Mesendoderm (in vitro differentiated cells): ENCODE data around the gene WHAMM.

ENCODE experiments used
- DNase-seq: peaks from one replicate; pipeline ENCODE4 v3.0.0; 2013
- H2AK5ac ChIP-seq: 2 replicates; pipeline ENCODE4 v1.6.1; 2013; ENCODE audit warnings: low read length, inconsistent platforms
- H2BK120ac ChIP-seq: 2 replicates; pipeline ENCODE4 v1.6.1; 2013; ENCODE audit warnings: low read depth, mild to moderate bottlenecking, low read length, moderate library complexity, mixed read lengths
- H2BK15ac ChIP-seq: replicated peaks from 2 replicates; pipeline ENCODE4 v1.6.1; 2013; ENCODE audit warnings: low read depth, mild to moderate bottlenecking, moderate library complexity
- H2BK5ac ChIP-seq: 2 replicates; pipeline ENCODE4 v1.6.1; 2013; ENCODE audit warnings: low read length, inconsistent platforms
- H3K18ac ChIP-seq: 2 replicates; pipeline ENCODE4 v1.6.1; 2013; ENCODE audit warnings: mild to moderate bottlenecking, low read length, mixed read lengths
- H3K23ac ChIP-seq: one replicate; pipeline ENCODE4 v1.6.1; 2013; ENCODE audit warnings: low read length
- H3K27ac ChIP-seq: 2 replicates; pipeline ENCODE4 v1.5.1; 2013; ENCODE audit warnings: low read depth, mild to moderate bottlenecking, inconsistent platforms, low read length, moderate library complexity
- H3K27me3 ChIP-seq: 2 replicates; pipeline ENCODE4 v1.6.1; 2013; ENCODE audit warnings: low read length, control low read depth, mild to moderate bottlenecking, inconsistent platforms; ENCODE audit not compliant: insufficient read depth, poor library complexity
- H3K36me3 ChIP-seq: 2 replicates; pipeline ENCODE4 v1.6.1; 2013; ENCODE audit warnings: low read length, inconsistent platforms; ENCODE audit not compliant: control insufficient read depth, insufficient read depth
- H3K4ac ChIP-seq: one replicate; pipeline ENCODE4 v1.6.1; 2013; ENCODE audit warnings: low read depth, mild to moderate bottlenecking, low read length, moderate library complexity
- H3K4me1 ChIP-seq: 2 replicates; pipeline ENCODE4 v1.6.1; 2013; ENCODE audit warnings: low read depth, low read length, inconsistent platforms; ENCODE audit not compliant: control insufficient read depth
- H3K4me2 ChIP-seq: 2 replicates; pipeline ENCODE4 v1.6.1; 2013; ENCODE audit warnings: low read length
- H3K4me3 ChIP-seq: 2 replicates; pipeline ENCODE4 v1.5.1; 2013; ENCODE audit warnings: mild to moderate bottlenecking, low read length
- H3K56ac ChIP-seq: one replicate; pipeline ENCODE4 v1.6.1; 2013; ENCODE audit warnings: low read length
- H3K79me1 ChIP-seq: 2 replicates; pipeline ENCODE4 v1.6.1; 2013; ENCODE audit warnings: low read length, inconsistent platforms
- H3K79me2 ChIP-seq: 2 replicates; pipeline ENCODE4 v1.6.1; 2013; ENCODE audit warnings: mild to moderate bottlenecking, low read length; ENCODE audit not compliant: control insufficient read depth, insufficient read depth
- H3K9ac ChIP-seq: 2 replicates; pipeline ENCODE4 v1.6.1; 2013; ENCODE audit warnings: low read length, inconsistent platforms
- H4K5ac ChIP-seq: one replicate; pipeline ENCODE4 v1.6.1; 2013; ENCODE audit warnings: low read length
- H4K8ac ChIP-seq: one replicate; pipeline ENCODE4 v1.6.1; 2013; ENCODE audit warnings: low read depth, mild to moderate bottlenecking, control low read depth, low read length, moderate library complexity
- WGBS: extraction: QIAGEN DNeasy Blood & Tissue Kit; methylation state at CpG from one replicate; pipeline ENCODE4 v1.1.7; 2013; ENCODE audit warnings: low lambda C conversion rate, missing lambda C conversion rate; ENCODE audit not compliant: insufficient coverage; ENCODE audit errors: extremely low coverage; 5-methylcytosine and 5-hydroxymethylcytosine counted together

Gene WHAMM

GRCh38 chr15:82767163-82767829 lies 42.1 kb upstream of the WHAMM start:
- Histone ChIP-seq H3K27me3 (no peaks in the 10 kb centered on the region), H3K9ac (no peak overlapping the region), H2BK120ac (no peak overlapping the region), H3K4me2 (no peak overlapping the region), H3K4me3 (no peak overlapping the region), H4K8ac (no peak overlapping the region), H2AK5ac (no peak overlapping the region), H3K4me1 (no peaks in the 10 kb centered on the region), H3K36me3 (no peaks in the 10 kb centered on the region), H3K4ac (no peak overlapping the region), H3K18ac (no peak overlapping the region), H3K79me1 (no peaks in the 10 kb centered on the region), H3K27ac (no peak overlapping the region), H2BK5ac (no peak overlapping the region), H3K56ac (no peak overlapping the region), H4K5ac (no peak overlapping the region), H3K23ac (no peak overlapping the region), H3K79me2 (no peaks in the 10 kb centered on the region), H2BK15ac (no peak overlapping the region)
- no peak for DNase-seq
- WGBS: no CpG with 5 or more reads among the region's 2 CpGs

- Histone ChIP-seq H2BK15ac (no peak overlapping the region), H3K79me2 (no peaks in the 10 kb centered on the region), H3K9ac (no peak overlapping the region), H3K27ac (no peak overlapping the region), H3K4me2 (no peak overlapping the region), H2AK5ac (no peak overlapping the region), H3K4me1 (no peaks in the 10 kb centered on the region), H3K27me3 (no peaks in the 10 kb centered on the region), H3K18ac (no peak overlapping the region), H3K56ac (no peak overlapping the region), H2BK5ac (no peak overlapping the region), H4K8ac (no peak overlapping the region), H4K5ac (no peak overlapping the region), H2BK120ac (no peak overlapping the region), H3K4me3 (no peak overlapping the region), H3K36me3 (no peaks in the 10 kb centered on the region), H3K79me1 (no peaks in the 10 kb centered on the region), H3K4ac (no peak overlapping the region), H3K23ac (no peak overlapping the region)
- DNase-seq: no peak
- no CpG with 5 or more reads among the region's 4 CpGs for WGBS
Measured at GRCh38 chr15:82768414-82769054, 40.9 kb upstream of the WHAMM start.

GRCh38 chr15:82771789-82772607 lies 37.4 kb upstream of the WHAMM start:
- Histone ChIP-seq H3K23ac (no peak overlapping the region), H3K4me1 (no peaks in the 10 kb centered on the region), H4K8ac (no peak overlapping the region), H2BK120ac (no peak overlapping the region), H3K4ac (no peak overlapping the region), H4K5ac (no peak overlapping the region), H3K27ac (no peak overlapping the region), H2BK15ac (no peak overlapping the region), H3K79me2 (no peaks in the 10 kb centered on the region), H3K27me3 (no peaks in the 10 kb centered on the region), H2BK5ac (no peak overlapping the region), H3K79me1 (no peaks in the 10 kb centered on the region), H2AK5ac (no peak overlapping the region), H3K56ac (no peak overlapping the region), H3K36me3 (no peaks in the 10 kb centered on the region), H3K9ac (no peak overlapping the region), H3K18ac (no peak overlapping the region), H3K4me3 (no peak overlapping the region), H3K4me2 (no peak overlapping the region)
- no peak for DNase-seq
- WGBS: no CpG with 5 or more reads among the region's 12 CpGs

GRCh38 chr15:82774496-82774895 lies 34.9 kb upstream of the WHAMM start:
- H3K4me1 ChIP-seq: no peaks in the 10 kb centered on the region
- H3K4me2 ChIP-seq: no peak overlapping the region
- no peak overlapping the region for H3K56ac ChIP-seq
- no peak overlapping the region for H4K8ac ChIP-seq
- no peak overlapping the region for H2BK5ac ChIP-seq
- no peak overlapping the region for H3K4ac ChIP-seq
- no peak overlapping the region for H2BK120ac ChIP-seq
- H3K18ac ChIP-seq: no peak overlapping the region
- DNase-seq: no peak
- H3K79me2 ChIP-seq: no peaks in the 10 kb centered on the region
- H2AK5ac ChIP-seq: no peak overlapping the region
- H3K4me3 ChIP-seq: no peak overlapping the region
- no CpG with 5 or more reads among the region's 7 CpGs for WGBS
- no peak overlapping the region for H3K27ac ChIP-seq
- no peak overlapping the region for H4K5ac ChIP-seq
- no peaks in the 10 kb centered on the region for H3K36me3 ChIP-seq
- H2BK15ac ChIP-seq: no peak overlapping the region
- no peak overlapping the region for H3K9ac ChIP-seq
- H3K23ac ChIP-seq: no peak overlapping the region
- no peaks in the 10 kb centered on the region for H3K79me1 ChIP-seq
- no peaks in the 10 kb centered on the region for H3K27me3 ChIP-seq

- H4K8ac ChIP-seq: no peak overlapping the region
- no peak overlapping the region for H3K4me3 ChIP-seq
- no peak overlapping the region for H3K9ac ChIP-seq
- H3K56ac ChIP-seq: no peak overlapping the region
- H4K5ac ChIP-seq: no peak overlapping the region
- no peak overlapping the region for H2BK15ac ChIP-seq
- H3K4ac ChIP-seq: no peak overlapping the region
- no peaks in the 10 kb centered on the region for H3K79me2 ChIP-seq
- no peaks in the 10 kb centered on the region for H3K36me3 ChIP-seq
- no peak overlapping the region for H3K23ac ChIP-seq
- H3K4me1 ChIP-seq: no peaks in the 10 kb centered on the region
- no peak for DNase-seq
- H2BK120ac ChIP-seq: no peak overlapping the region
- no peak overlapping the region for H3K4me2 ChIP-seq
- H3K27ac ChIP-seq: no peak overlapping the region
- no peak overlapping the region for H2BK5ac ChIP-seq
- no peaks in the 10 kb centered on the region for H3K79me1 ChIP-seq
- no CpG with 5 or more reads among the region's 3 CpGs for WGBS
- H2AK5ac ChIP-seq: no peak overlapping the region
- no peaks in the 10 kb centered on the region for H3K27me3 ChIP-seq
- no peak overlapping the region for H3K18ac ChIP-seq
Measured at GRCh38 chr15:82778755-82779154, 30.7 kb upstream of the WHAMM start.
